Neuronal stem cell (in vitro differentiated cells): ENCODE measurements around the gene TIMM10.
A peak's percentile ranks its signal among the peaks of the same experiment; 100 is the strongest.

ENCODE experiments used
- DNase-seq: peaks from one replicate; pipeline ENCODE4 v3.0.0-alpha.2; 2013; ENCODE audit warnings: low spot score
- H2AFZ ChIP-seq: one replicate; pipeline ENCODE4 v1.6.1; 2013; ENCODE audit warnings: mild to moderate bottlenecking, low read length, inconsistent platforms
- H2AK5ac ChIP-seq: 2 replicates; pipeline ENCODE4 v1.6.1; 2013; ENCODE audit warnings: low read depth, mild to moderate bottlenecking, inconsistent platforms, low read length, moderate library complexity, mixed read lengths
- H2BK120ac ChIP-seq: 2 replicates; pipeline ENCODE4 v1.6.1; 2013; ENCODE audit warnings: low read depth, mild to moderate bottlenecking, inconsistent platforms, low read length, moderate library complexity, mixed read lengths
- H2BK12ac ChIP-seq: one replicate; pipeline ENCODE4 v1.6.1; 2013; ENCODE audit warnings: low read length, inconsistent platforms
- H2BK15ac ChIP-seq: 2 replicates; pipeline ENCODE4 v1.6.1; 2013; ENCODE audit warnings: mild to moderate bottlenecking, low read length, inconsistent platforms, mixed read lengths
- H2BK5ac ChIP-seq: one replicate; pipeline ENCODE4 v1.6.1; 2013; ENCODE audit warnings: inconsistent platforms, mild to moderate bottlenecking, low read length, moderate library complexity
- H3K14ac ChIP-seq: one replicate; pipeline ENCODE4 v1.6.1; 2013; ENCODE audit warnings: low read length, inconsistent platforms
- H3K18ac ChIP-seq: 2 replicates; pipeline ENCODE4 v1.6.1; 2013; ENCODE audit warnings: low read length, inconsistent platforms
- H3K23ac ChIP-seq: 2 replicates; pipeline ENCODE4 v1.6.1; 2013; ENCODE audit warnings: low read depth, mild to moderate bottlenecking, mixed read lengths, low read length, inconsistent platforms; ENCODE audit not compliant: poor library complexity
- H3K27ac ChIP-seq: replicated peaks from 3 replicates; pipeline ENCODE4 v1.5.1; 2013; ENCODE audit warnings: low read length, inconsistent platforms
- H3K27me3 ChIP-seq, 3 experiments: 2 replicates each; pipeline ENCODE4 v1.6.1; 2013; ENCODE audit warnings: low read length in 3 of 3, mild to moderate bottlenecking in 2 of 3, inconsistent platforms in 1 of 3, low read depth in 1 of 3, mixed read lengths in 1 of 3, moderate library complexity in 1 of 3; ENCODE audit not compliant: control insufficient read depth in 3 of 3, insufficient read depth in 3 of 3
- H3K36me3 ChIP-seq, 2 donors: replicated peaks in 1 of 2; 2 replicates each; pipeline ENCODE4 v1.6.1; 2013; ENCODE audit warnings: low read length in 2 of 2; ENCODE audit not compliant: control insufficient read depth in 2 of 2, insufficient read depth in 2 of 2
- H3K4ac ChIP-seq: 2 replicates; pipeline ENCODE4 v1.6.1; 2013; ENCODE audit warnings: inconsistent platforms, mild to moderate bottlenecking, low read length, moderate library complexity
- H3K4me1 ChIP-seq, 2 donors: 1 replicate in 1 of 2; 2 replicates in 1 of 2; pipeline ENCODE4 v1.6.1; 2013; ENCODE audit warnings: low read length in 2 of 2, low read depth in 1 of 2; ENCODE audit not compliant: control insufficient read depth in 2 of 2, insufficient read depth in 1 of 2
- H3K4me2 ChIP-seq: one replicate; pipeline ENCODE4 v1.6.1; 2013; ENCODE audit warnings: mild to moderate bottlenecking, low read length, inconsistent platforms; ENCODE audit not compliant: insufficient read depth, poor library complexity, severe bottlenecking
- H3K4me3 ChIP-seq, 2 donors: 2 replicates each; pipeline ENCODE4 v1.5.1; 2013; ENCODE audit warnings: low read length in 2 of 2, mild to moderate bottlenecking in 2 of 2, inconsistent platforms in 1 of 2, moderate library complexity in 1 of 2
- H3K79me1 ChIP-seq: one replicate; pipeline ENCODE4 v1.6.1; 2013; ENCODE audit warnings: low read depth, mild to moderate bottlenecking, inconsistent platforms, low read length, moderate library complexity
- H3K9ac ChIP-seq: one replicate; pipeline ENCODE4 v1.6.1; 2013; ENCODE audit warnings: mild to moderate bottlenecking, low read depth, low read length, inconsistent platforms; ENCODE audit not compliant: poor library complexity
- H3K9me3 ChIP-seq, 2 donors: replicated peaks in 1 of 2; 2 replicates each; pipeline versions ENCODE3 to v1.6.1; 2013; ENCODE audit warnings: low read length in 2 of 2, mild to moderate bottlenecking in 2 of 2, inconsistent platforms in 1 of 2, low read depth in 1 of 2, mixed read lengths in 1 of 2, moderate library complexity in 1 of 2; ENCODE audit not compliant: control insufficient read depth in 2 of 2, insufficient read depth in 1 of 2
- H4K8ac ChIP-seq: one replicate; pipeline ENCODE4 v1.6.1; 2013; ENCODE audit warnings: low read depth, mild to moderate bottlenecking, inconsistent platforms, low read length, moderate library complexity
- H4K91ac ChIP-seq: one replicate; pipeline ENCODE4 v1.6.1; 2013; ENCODE audit warnings: low read length, low read depth, mild to moderate bottlenecking, inconsistent platforms; ENCODE audit not compliant: poor library complexity
- WGBS, 2 donors: extraction: QIAGEN DNeasy Blood & Tissue Kit; methylation state at CpG; one replicate each; pipeline ENCODE4 v1.1.7; 2013; ENCODE audit warnings: missing lambda C conversion rate in 2 of 2, mixed read lengths in 1 of 2; ENCODE audit not compliant: insufficient read length in 2 of 2, insufficient replicate concordance in 1 of 2; ENCODE audit errors: extremely low coverage in 2 of 2; 5-methylcytosine and 5-hydroxymethylcytosine counted together

The TIMM10 gene

GRCh38 chr11:57499983-57500461, 30.5 kb downstream of the TIMM10 start:
- H2BK15ac ChIP-seq, result no peak overlapping the region
- no peak overlapping the region for H2BK120ac ChIP-seq
- H4K91ac ChIP-seq, result no peak overlapping the region
- no peak overlapping the region for H3K14ac ChIP-seq
- no peak overlapping the region for H2AK5ac ChIP-seq
- peaks cover 7 to 11% of the 10 kb centered on the region in 2 donors for H3K4me1 ChIP-seq
- H3K18ac ChIP-seq, result no peak overlapping the region
- peak overlapping the region in 1 of 2 donors; percentile 13 for H3K4me3 ChIP-seq
- H3K27ac ChIP-seq, result no peak overlapping the region
- no peak overlapping the region for H3K9ac ChIP-seq
- no peak overlapping the region for H2BK12ac ChIP-seq
- peak overlapping the region; percentile 91 for H2AFZ ChIP-seq
- H3K27me3 ChIP-seq, result peaks cover 0 to 12% (median 0%) of the 10 kb centered on the region in 3 experiments
- H3K79me1 ChIP-seq, result no peaks in the 10 kb centered on the region
- DNase-seq, result no peak
- H4K8ac ChIP-seq, result no peak overlapping the region
- no CpG with 5 or more reads among the region's 12 CpGs for whole genome bisulfite sequencing, 2 donors
- no peak overlapping the region for H3K23ac ChIP-seq
- peak overlapping the region; percentile 54 for H2BK5ac ChIP-seq
- no peaks in the 10 kb centered on the region for H3K9me3 ChIP-seq
- no peak overlapping the region for H3K4ac ChIP-seq
- H3K4me2 ChIP-seq, result peak overlapping the region; percentile 59
- H3K36me3 ChIP-seq, result no peaks in the 10 kb centered on the region

GRCh38 chr11:57499413-57499982, 31.1 kb downstream of the TIMM10 start:
- no peak overlapping the region for H3K14ac ChIP-seq
- no peak overlapping the region for H3K9ac ChIP-seq
- no peak overlapping the region for H2AK5ac ChIP-seq
- H2AFZ ChIP-seq, result peak overlapping the region; percentile 91
- peak overlapping the region; percentile 29 to 56 for H3K4me3 ChIP-seq
- WGBS, 2 donors, result no CpG with 5 or more reads among the region's 35 CpGs
- H3K79me1 ChIP-seq, result no peaks in the 10 kb centered on the region
- H3K36me3 ChIP-seq, result no peaks in the 10 kb centered on the region
- H4K91ac ChIP-seq, result no peak overlapping the region
- DNase-seq, result peak; percentile 91
- H3K27ac ChIP-seq, result no peak overlapping the region
- no peaks in the 10 kb centered on the region for H3K9me3 ChIP-seq
- no peak overlapping the region for H2BK120ac ChIP-seq
- H3K23ac ChIP-seq, result no peak overlapping the region
- H3K4me2 ChIP-seq, result peak overlapping the region; percentile 59
- no peak overlapping the region for H3K4ac ChIP-seq
- no peak overlapping the region for H4K8ac ChIP-seq
- peaks cover 0 to 12% (median 0%) of the 10 kb centered on the region in 3 experiments for H3K27me3 ChIP-seq
- peaks cover 7 to 11% of the 10 kb centered on the region in 2 donors for H3K4me1 ChIP-seq
- H2BK15ac ChIP-seq, result no peak overlapping the region
- H2BK12ac ChIP-seq, result no peak overlapping the region
- no peak overlapping the region for H3K18ac ChIP-seq
- H2BK5ac ChIP-seq, result no peak overlapping the region

- Histone ChIP-seq H2BK12ac (no peak overlapping the region), H3K9me3 (no peaks in the 10 kb centered on the region), H3K4me1 (peaks cover 8 to 11% of the 10 kb centered on the region in 2 donors), H3K79me1 (no peaks in the 10 kb centered on the region), H3K4me3 (no peak overlapping the region), H3K18ac (no peak overlapping the region), H4K8ac (no peak overlapping the region), H2BK5ac (no peak overlapping the region), H3K14ac (no peak overlapping the region), H3K36me3 (no peaks in the 10 kb centered on the region), H2AK5ac (no peak overlapping the region), H3K9ac (no peak overlapping the region), H2BK120ac (no peak overlapping the region), H3K23ac (no peak overlapping the region), H3K27ac (no peak overlapping the region), H3K4ac (no peak overlapping the region), H2BK15ac (no peak overlapping the region), H3K27me3 (peaks cover 0 to 12% (median 0%) of the 10 kb centered on the region in 3 experiments), H3K4me2 (no peak overlapping the region), H2AFZ (no peak overlapping the region), H4K91ac (no peak overlapping the region)
- WGBS, 2 donors, result no CpG with 5 or more reads among the region's 6 CpGs
- no peak for DNase-seq
Observed at GRCh38 chr11:57498540-57498939, 32.0 kb downstream of the TIMM10 start.

GRCh38 chr11:57497303-57498247, 33.0 kb downstream of the TIMM10 start:
- no peak overlapping the region for H2AK5ac ChIP-seq
- no peak overlapping the region for H2BK15ac ChIP-seq
- H2AFZ ChIP-seq, result no peak overlapping the region
- peaks cover 8 to 11% of the 10 kb centered on the region in 2 donors for H3K4me1 ChIP-seq
- no peak overlapping the region for H3K27ac ChIP-seq
- no peak overlapping the region for H3K18ac ChIP-seq
- no peak overlapping the region for H3K23ac ChIP-seq
- H2BK5ac ChIP-seq, result no peak overlapping the region
- peaks cover 0 to 12% (median 0%) of the 10 kb centered on the region in 3 experiments for H3K27me3 ChIP-seq
- DNase-seq, result no peak
- no peak overlapping the region for H4K8ac ChIP-seq
- no peaks in the 10 kb centered on the region for H3K36me3 ChIP-seq
- H3K9me3 ChIP-seq, result no peaks in the 10 kb centered on the region
- no peaks in the 10 kb centered on the region for H3K79me1 ChIP-seq
- no peak overlapping the region for H2BK120ac ChIP-seq
- WGBS, 2 donors, result no CpG with 5 or more reads among the region's 15 CpGs
- H3K4me2 ChIP-seq, result no peak overlapping the region
- H3K4me3 ChIP-seq, result no peak overlapping the region
- no peak overlapping the region for H3K9ac ChIP-seq
- H4K91ac ChIP-seq, result no peak overlapping the region
- no peak overlapping the region for H3K4ac ChIP-seq
- no peak overlapping the region for H3K14ac ChIP-seq
- H2BK12ac ChIP-seq, result no peak overlapping the region
